GM12801 (cell line): ENCODE data around the gene TMEM154.

Experiments
- CTCF ChIP-seq: IDR thresholded peaks from one replicate; pipeline ENCODE4 v1.5.1; 2011; ENCODE audit warnings: control low read depth; ENCODE audit not compliant: insufficient read length; ENCODE audit errors: extremely low read depth

TMEM154 gene

GRCh38 chr4:152634110-152634760 lies 45.6 kb downstream of the TMEM154 start:
- TF ChIP-seq CTCF, result no peak

GRCh38 chr4:152633118-152633517 lies 46.7 kb downstream of the TMEM154 start:
- TF ChIP-seq CTCF, result no peak

- no peak for TF ChIP-seq CTCF
Observed at GRCh38 chr4:152630324-152630723, 49.5 kb downstream of the TMEM154 start.

- TF ChIP-seq CTCF, result no peak
Observed at GRCh38 chr4:152629908-152630307, 49.9 kb downstream of the TMEM154 start.

GRCh38 chr4:152628128-152628527 lies 51.7 kb downstream of the TMEM154 start:
- no peak for TF ChIP-seq CTCF

- no peak for TF ChIP-seq CTCF
Observed at GRCh38 chr4:152626790-152627189, 53.0 kb downstream of the TMEM154 start.

GRCh38 chr4:152620915-152621314 lies 58.9 kb downstream of the TMEM154 start:
- TF ChIP-seq CTCF, result no peak

- TF ChIP-seq CTCF, result no peak
Observed at GRCh38 chr4:152620218-152620617, 59.6 kb downstream of the TMEM154 start.
